HG03060 (cell line): ENCODE results near the gene TBC1D22A.
"Not testable (repeated sequence)": the region's sequence is repeated elsewhere in the genome, so short reads cannot be mapped to it uniquely, and the experiment has no call there.

Source experiments
- ATAC-seq: cut with Tn5 transposase; IDR thresholded peaks from one replicate; pipeline ENCODE4 v1.9.1; 2021; ENCODE audit warnings: low read depth, moderate number of reproducible peaks; ENCODE audit not compliant: unreplicated experiment

TBC1D22A gene

GRCh38 chr22:47049078-47049624 lies 286.7 kb downstream of the TBC1D22A start:
- no peak for ATAC-seq

GRCh38 chr22:47049736-47050400 lies 287.4 kb downstream of the TBC1D22A start:
- not testable (repeated sequence) for ATAC-seq

GRCh38 chr22:47050401-47051051 lies 288.1 kb downstream of the TBC1D22A start:
- no peak for ATAC-seq

GRCh38 chr22:47051441-47052071 lies 289.1 kb downstream of the TBC1D22A start:
- no peak for ATAC-seq

GRCh38 chr22:47052236-47053012 lies 290.0 kb downstream of the TBC1D22A start:
- no peak for ATAC-seq

GRCh38 chr22:47053013-47053725 lies 290.7 kb downstream of the TBC1D22A start:
- ATAC-seq: no peak

- ATAC-seq: no peak
These were observed 291.3 kb downstream of the TBC1D22A start for GRCh38 chr22:47053726-47054141.

GRCh38 chr22:47054231-47055072 lies 292.0 kb downstream of the TBC1D22A start:
- no peak for ATAC-seq

GRCh38 chr22:47055073-47055355 lies 292.6 kb downstream of the TBC1D22A start:
- ATAC-seq: no peak

- no peak for ATAC-seq
These were observed 293.0 kb downstream of the TBC1D22A start for GRCh38 chr22:47055461-47055860.

GRCh38 chr22:47055921-47056320 lies 293.5 kb downstream of the TBC1D22A start:
- no peak for ATAC-seq

GRCh38 chr22:47056361-47056760 lies 293.9 kb downstream of the TBC1D22A start:
- no peak for ATAC-seq

- ATAC-seq: no peak
These were observed 294.5 kb downstream of the TBC1D22A start for GRCh38 chr22:47056776-47057470.

GRCh38 chr22:47057916-47058585 lies 295.6 kb downstream of the TBC1D22A start:
- no peak for ATAC-seq

GRCh38 chr22:47059076-47059475 lies 296.6 kb downstream of the TBC1D22A start:
- ATAC-seq: no peak

GRCh38 chr22:47059701-47060161 lies 297.3 kb downstream of the TBC1D22A start:
- no peak for ATAC-seq

- no peak for ATAC-seq
These were observed 298.3 kb downstream of the TBC1D22A start for GRCh38 chr22:47060718-47061117.

GRCh38 chr22:47061226-47061625 lies 298.8 kb downstream of the TBC1D22A start:
- no peak for ATAC-seq
